Esophagus muscularis mucosa (tissue), 4 donors: ENCODE results near the gene ATE1.

ENCODE experiments used
- EP300 ChIP-seq: sonication (generic); formaldehyde crosslinking; IDR thresholded peaks from one replicate; pipeline ENCODE4 v1.6.1; 2017; ENCODE audit warnings: antibody characterized with exemption
- POLR2A ChIP-seq: fragments of 450-650 bp; IDR thresholded peaks from one replicate; pipeline ENCODE4 v1.6.1; 2017; ENCODE audit warnings: antibody characterized with exemption, moderate library complexity, mild to moderate bottlenecking, low read depth
- POLR2AphosphoS5 ChIP-seq, 2 donors: sonication (generic); formaldehyde crosslinking; IDR thresholded peaks; one replicate each; pipeline ENCODE4 v1.6.1; 2017; ENCODE audit warnings: antibody characterized with exemption in 2 of 2
- TF ChIP-seq, protein P1 (sequence below), 3 experiments: fragments of 200-600 bp in 2 of 3; fragments of 450-650 bp in 1 of 3; sonication (generic) in 2 of 3; IDR thresholded peaks; one replicate each; pipeline ENCODE4 v1.5.1; 2017 to 2019; ENCODE audit warnings: antibody characterized with exemption in 3 of 3, mild to moderate bottlenecking in 2 of 3, moderate library complexity in 1 of 3

DNA sequence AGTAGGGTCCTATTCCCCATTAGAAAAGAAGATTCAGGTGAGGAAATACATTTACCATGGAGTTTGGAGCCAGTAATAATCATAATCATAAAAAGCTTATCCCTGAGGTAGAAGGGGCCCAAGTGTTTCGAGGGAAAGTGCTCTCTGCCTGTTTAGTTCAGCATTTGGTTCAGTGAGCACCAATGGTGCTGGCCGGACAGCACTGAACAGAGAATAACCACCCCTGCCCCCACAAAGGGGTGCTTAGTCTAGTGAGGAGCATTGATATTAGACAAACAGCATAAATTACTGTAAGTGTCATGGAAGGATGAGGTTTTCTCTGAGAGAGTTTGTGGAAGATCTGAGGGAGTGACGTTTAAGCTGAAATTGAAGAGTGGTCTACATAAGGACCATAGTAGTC lies 21.6 kb upstream of the ATE1 start:
- TF ChIP-seq, protein P1, sequence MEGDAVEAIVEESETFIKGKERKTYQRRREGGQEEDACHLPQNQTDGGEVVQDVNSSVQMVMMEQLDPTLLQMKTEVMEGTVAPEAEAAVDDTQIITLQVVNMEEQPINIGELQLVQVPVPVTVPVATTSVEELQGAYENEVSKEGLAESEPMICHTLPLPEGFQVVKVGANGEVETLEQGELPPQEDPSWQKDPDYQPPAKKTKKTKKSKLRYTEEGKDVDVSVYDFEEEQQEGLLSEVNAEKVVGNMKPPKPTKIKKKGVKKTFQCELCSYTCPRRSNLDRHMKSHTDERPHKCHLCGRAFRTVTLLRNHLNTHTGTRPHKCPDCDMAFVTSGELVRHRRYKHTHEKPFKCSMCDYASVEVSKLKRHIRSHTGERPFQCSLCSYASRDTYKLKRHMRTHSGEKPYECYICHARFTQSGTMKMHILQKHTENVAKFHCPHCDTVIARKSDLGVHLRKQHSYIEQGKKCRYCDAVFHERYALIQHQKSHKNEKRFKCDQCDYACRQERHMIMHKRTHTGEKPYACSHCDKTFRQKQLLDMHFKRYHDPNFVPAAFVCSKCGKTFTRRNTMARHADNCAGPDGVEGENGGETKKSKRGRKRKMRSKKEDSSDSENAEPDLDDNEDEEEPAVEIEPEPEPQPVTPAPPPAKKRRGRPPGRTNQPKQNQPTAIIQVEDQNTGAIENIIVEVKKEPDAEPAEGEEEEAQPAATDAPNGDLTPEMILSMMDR (IDR thresholded peaks at IDR 0.05) = no peak
- TF ChIP-seq POLR2A (no peak), POLR2AphosphoS5 (IDR thresholded peaks at IDR 0.05) (no peak), EP300 (no peak)
